Trophoblast cell (in vitro differentiated cells and primary cell): ENCODE data around the gene BAK1. TPM values are rescaled to one million over a fixed set of nuclear protein-coding genes. Genes with fewer than 3 reads are reported as not detected.

Source experiments
- DNase-seq, 2 donors: peaks; one replicate each; pipeline ENCODE4 v3.0.0-alpha.2; 2016
- H2AFZ ChIP-seq: 2 replicates; pipeline ENCODE4 v1.6.1; 2013; ENCODE audit warnings: low read length, moderate library complexity, mild to moderate bottlenecking; ENCODE audit not compliant: insufficient read depth, poor library complexity
- H2AK5ac ChIP-seq: 2 replicates; pipeline ENCODE4 v1.6.1; 2013; ENCODE audit warnings: mild to moderate bottlenecking, low read length
- H2BK120ac ChIP-seq: 2 replicates; pipeline ENCODE4 v1.6.1; 2013; ENCODE audit warnings: low read length, mild to moderate bottlenecking, moderate library complexity; ENCODE audit not compliant: insufficient read depth, poor library complexity
- H2BK12ac ChIP-seq: 2 replicates; pipeline ENCODE4 v1.6.1; 2013; ENCODE audit warnings: mild to moderate bottlenecking, low read length, moderate library complexity
- H2BK5ac ChIP-seq: 2 replicates; pipeline ENCODE4 v1.6.1; 2013; ENCODE audit warnings: low read length, low read depth, moderate library complexity, mild to moderate bottlenecking; ENCODE audit not compliant: poor library complexity
- H3K14ac ChIP-seq: 2 replicates; pipeline ENCODE4 v1.6.1; 2013; ENCODE audit warnings: mild to moderate bottlenecking, low read length
- H3K18ac ChIP-seq: 2 replicates; pipeline ENCODE4 v1.6.1; 2013; ENCODE audit warnings: mild to moderate bottlenecking, low read length
- H3K23ac ChIP-seq: 2 replicates; pipeline ENCODE4 v1.6.1; 2013; ENCODE audit warnings: low read length
- H3K27ac ChIP-seq: 2 replicates; pipeline ENCODE4 v1.5.1; 2013; ENCODE audit warnings: low read depth, mild to moderate bottlenecking, inconsistent platforms, low read length, moderate library complexity
- H3K27me3 ChIP-seq: 2 replicates; pipeline ENCODE4 v1.6.1; 2013; ENCODE audit warnings: inconsistent platforms, mild to moderate bottlenecking, low read length, moderate library complexity; ENCODE audit not compliant: insufficient read depth
- H3K36me3 ChIP-seq, 2 experiments: 1 replicate in 1 of 2; 2 replicates in 1 of 2; pipeline ENCODE4 v1.6.1; 2013; ENCODE audit warnings: low read length in 2 of 2, mild to moderate bottlenecking in 2 of 2, moderate library complexity in 1 of 2; ENCODE audit not compliant: insufficient read depth in 2 of 2, control insufficient read depth in 1 of 2
- H3K4ac ChIP-seq: 2 replicates; pipeline ENCODE4 v1.6.1; 2013; ENCODE audit warnings: low read depth, mild to moderate bottlenecking, low read length, moderate library complexity
- H3K4me1 ChIP-seq, 2 experiments: 1 replicate in 1 of 2; 2 replicates in 1 of 2; pipeline ENCODE4 v1.6.1; 2013; ENCODE audit warnings: low read length in 2 of 2, mild to moderate bottlenecking in 2 of 2, moderate library complexity in 1 of 2; ENCODE audit not compliant: insufficient read depth in 2 of 2, control insufficient read depth in 1 of 2
- H3K4me2 ChIP-seq: 2 replicates; pipeline ENCODE4 v1.6.1; 2013; ENCODE audit warnings: inconsistent platforms, mild to moderate bottlenecking, low read length, moderate library complexity
- H3K4me3 ChIP-seq: 2 replicates; pipeline ENCODE4 v1.5.1; 2013; ENCODE audit warnings: mild to moderate bottlenecking, low read depth, low read length, inconsistent platforms
- H3K79me1 ChIP-seq: one replicate; pipeline ENCODE4 v1.6.1; 2013; ENCODE audit warnings: low read length
- H3K79me2 ChIP-seq: 2 replicates; pipeline ENCODE4 v1.6.1; 2013; ENCODE audit warnings: low read length, mild to moderate bottlenecking; ENCODE audit not compliant: control insufficient read depth, insufficient read depth, poor library complexity
- H3K9ac ChIP-seq: 2 replicates; pipeline ENCODE4 v1.6.1; 2013; ENCODE audit warnings: mild to moderate bottlenecking, low read length
- H3K9me3 ChIP-seq: 2 replicates; pipeline ENCODE4 v1.6.1; 2013; ENCODE audit warnings: low read depth, mild to moderate bottlenecking, control low read depth, inconsistent platforms, low read length; ENCODE audit not compliant: insufficient read depth
- H4K12ac ChIP-seq: 2 replicates; pipeline ENCODE4 v1.6.1; 2013; ENCODE audit warnings: low read depth, mild to moderate bottlenecking, low read length, moderate library complexity
- H4K8ac ChIP-seq: 2 replicates; pipeline ENCODE4 v1.6.1; 2013; ENCODE audit warnings: low read depth, mild to moderate bottlenecking, low read length, moderate library complexity
- H4K91ac ChIP-seq: one replicate; pipeline ENCODE4 v1.6.1; 2013; ENCODE audit warnings: low read depth, mild to moderate bottlenecking, low read length, moderate library complexity
- WGBS: extraction: QIAGEN DNeasy Blood & Tissue Kit; methylation state at CpG from one replicate; pipeline ENCODE4 v1.1.7; 2013; ENCODE audit warnings: missing lambda C conversion rate; ENCODE audit not compliant: insufficient read length, insufficient coverage; ENCODE audit errors: extremely low coverage; 5-methylcytosine and 5-hydroxymethylcytosine counted together
- polyA plus RNA-seq: library from polyadenylated mRNA; stranded (reverse); fragments of 200-250 nt; gene quantifications from 2 replicates; pipeline ENCODE4 v1.2.3, GENCODE V29; 2013

BAK1 gene
- polyA plus RNA-seq: 10.7 TPM in 2 replicates

DNA sequence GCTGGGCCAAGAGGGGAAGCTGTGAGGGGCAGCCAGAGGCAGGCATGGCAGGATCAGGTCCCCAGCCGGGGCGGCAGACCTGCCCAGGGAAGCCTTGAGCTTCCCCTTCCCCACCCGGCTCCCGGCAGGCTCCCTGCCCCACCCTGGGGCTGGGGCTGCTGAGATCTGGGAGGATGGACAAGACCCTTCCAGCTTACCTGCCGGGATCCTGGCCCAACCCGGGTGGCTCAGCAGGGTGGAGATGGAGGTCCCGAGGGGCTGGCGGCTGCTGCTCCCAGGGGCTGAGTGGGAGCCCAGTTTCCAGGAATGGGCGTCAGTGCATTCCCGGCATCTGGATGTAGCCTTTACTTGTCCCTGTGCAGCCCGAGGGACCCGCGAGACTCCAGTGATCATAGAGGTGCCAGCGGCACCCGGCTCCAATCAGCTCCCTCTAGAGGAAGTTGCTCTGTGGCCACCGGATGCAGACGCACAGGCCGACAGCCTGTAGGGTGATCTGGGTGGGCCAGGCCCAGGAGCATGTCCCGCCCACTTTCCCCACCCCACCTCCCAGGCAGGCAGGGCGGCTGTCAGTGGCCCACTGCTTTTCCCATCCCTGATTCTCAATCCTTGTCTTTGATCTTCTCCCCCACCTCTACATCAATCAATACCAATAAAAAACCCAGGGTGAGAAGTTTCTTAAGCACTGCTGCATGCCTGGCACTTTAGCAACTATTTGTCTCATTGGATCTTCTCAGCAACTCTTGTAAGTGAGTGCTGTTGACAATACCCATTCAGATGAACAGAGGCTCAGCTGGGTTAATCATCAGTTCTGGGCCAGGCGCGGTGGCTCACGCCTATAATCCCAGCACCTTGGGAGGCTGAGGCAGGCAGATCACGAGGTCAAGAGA, at the start of gene BAK1:
Gene BAK1 (minus strand): TSS at position 449 of the 887 bp plus-strand sequence. CDS start 2,672 bp downstream, outside the sequence.
- Histone ChIP-seq H3K4me3 (peak within 1 kb of the TSS; percentile 79), H3K9ac (peak within 1 kb of the TSS; percentile 92), H4K8ac (peak within 1 kb of the TSS; percentile 80), H3K4me1 (peaks cover 4 to 10% of the 10 kb centered on the region in 2 experiments), H2AFZ (peak within 1 kb of the TSS; percentile 91), H3K27me3 (no peaks in the 10 kb centered on the region), H2AK5ac (peak within 1 kb of the TSS; percentile 98), H4K91ac (peak within 1 kb of the TSS; percentile 80), H3K9me3 (peaks cover 4% of the 10 kb centered on the region), H2BK5ac (peak within 1 kb of the TSS; percentile 51), H3K18ac (peak within 1 kb of the TSS; percentile 68), H3K36me3 (peaks cover 22 to 26% of the 10 kb centered on the region in 2 experiments), H2BK12ac (peak within 1 kb of the TSS; percentile 15), H3K14ac (peak within 1 kb of the TSS; percentile 70), H3K4me2 (peak within 1 kb of the TSS; percentile 93), H3K27ac (no peak within 1 kb of the TSS), H3K23ac (no peak within 1 kb of the TSS), H3K4ac (peak within 1 kb of the TSS; percentile 97), H4K12ac (peak within 1 kb of the TSS; percentile 52), H3K79me2 (peaks cover 9% of the 10 kb centered on the region), H3K79me1 (peaks cover 7% of the 10 kb centered on the region), H2BK120ac (peak within 1 kb of the TSS; percentile 6)
- peak; percentile 80 to 81 for DNase-seq
- WGBS: no CpG with 5 or more reads among the region's 24 CpGs

DNA sequence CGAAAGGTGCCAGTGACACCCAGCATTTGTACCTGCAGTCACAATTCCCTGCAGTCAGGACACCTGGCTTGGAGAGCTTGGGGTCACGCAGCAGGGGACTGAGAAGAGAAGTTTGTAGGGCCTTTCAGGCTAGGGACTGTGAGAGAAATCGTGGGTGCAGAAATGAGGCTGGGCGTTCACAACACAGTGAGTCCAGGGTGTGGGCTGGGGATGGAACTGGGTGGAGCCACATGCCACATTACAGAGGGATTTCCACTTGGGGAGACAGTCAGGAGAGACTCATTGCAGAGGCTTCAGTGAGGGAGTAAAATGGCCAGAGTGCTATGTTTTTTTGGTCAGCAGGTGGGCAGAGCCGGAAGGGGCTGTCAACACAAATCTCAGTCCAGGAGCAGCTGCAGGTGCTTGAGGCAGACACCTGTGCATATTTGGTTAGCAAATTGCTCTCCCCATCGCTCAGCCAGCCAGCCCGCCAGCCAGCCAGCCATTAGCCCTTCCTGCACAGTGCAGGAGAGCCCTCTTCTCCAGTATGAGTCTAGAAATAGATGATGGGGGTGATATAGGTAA, 48.4 kb upstream of the BAK1 start:
- Histone ChIP-seq H3K9me3 (no peaks in the 10 kb centered on the region), H4K91ac (no peak overlapping the region), H4K8ac (no peak overlapping the region), H2BK120ac (no peak overlapping the region), H3K18ac (no peak overlapping the region), H3K23ac (no peak overlapping the region), H3K4me1 (peaks cover 0 to 6% of the 10 kb centered on the region in 2 experiments), H2AFZ (no peak overlapping the region), H3K36me3 (peaks cover 0 to 3% of the 10 kb centered on the region in 2 experiments), H3K4ac (no peak overlapping the region), H2BK5ac (no peak overlapping the region), H3K79me2 (no peaks in the 10 kb centered on the region), H3K4me2 (no peak overlapping the region), H3K27ac (no peak overlapping the region), H2BK12ac (no peak overlapping the region), H3K27me3 (no peaks in the 10 kb centered on the region), H3K14ac (no peak overlapping the region), H3K79me1 (no peaks in the 10 kb centered on the region), H2AK5ac (no peak overlapping the region), H3K4me3 (no peak overlapping the region), H4K12ac (no peak overlapping the region), H3K9ac (no peak overlapping the region)
- DNase-seq: no peak
- no CpG with 5 or more reads among the region's 7 CpGs for WGBS

DNA sequence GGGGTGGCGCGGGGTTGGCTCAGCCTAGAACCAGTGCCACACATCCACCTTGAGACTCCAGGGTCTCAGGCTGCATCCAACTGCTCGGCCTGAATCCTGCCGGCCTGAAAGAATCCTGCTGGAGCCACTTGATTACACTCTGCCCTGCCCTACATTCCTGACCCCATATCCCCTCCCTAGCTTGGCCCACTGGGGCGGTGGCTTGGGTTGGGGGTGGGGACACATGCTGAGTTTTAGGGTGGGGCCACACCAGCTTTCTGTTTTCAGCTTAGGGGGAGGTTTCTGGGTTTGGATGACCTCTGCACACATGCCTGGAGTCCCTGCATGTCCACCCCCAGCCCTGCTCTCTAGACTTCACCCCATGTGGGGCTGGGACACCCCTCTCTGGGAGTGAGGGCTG, 47.8 kb upstream of the BAK1 start:
- Histone ChIP-seq H3K9me3 (no peaks in the 10 kb centered on the region), H3K9ac (no peak overlapping the region), H2BK12ac (no peak overlapping the region), H3K4me3 (no peak overlapping the region), H4K12ac (no peak overlapping the region), H3K27ac (no peak overlapping the region), H3K18ac (no peak overlapping the region), H3K23ac (no peak overlapping the region), H3K14ac (no peak overlapping the region), H2AFZ (no peak overlapping the region), H3K4me2 (no peak overlapping the region), H4K8ac (no peak overlapping the region), H2BK120ac (no peak overlapping the region), H2BK5ac (no peak overlapping the region), H3K79me2 (no peaks in the 10 kb centered on the region), H3K36me3 (peaks cover 0 to 3% of the 10 kb centered on the region in 2 experiments), H3K4ac (no peak overlapping the region), H3K79me1 (no peaks in the 10 kb centered on the region), H3K4me1 (peaks cover 0 to 2% of the 10 kb centered on the region in 2 experiments), H4K91ac (no peak overlapping the region), H2AK5ac (no peak overlapping the region), H3K27me3 (no peaks in the 10 kb centered on the region)
- DNase-seq: no peak
- no CpG with 5 or more reads among the region's 5 CpGs for WGBS

DNA sequence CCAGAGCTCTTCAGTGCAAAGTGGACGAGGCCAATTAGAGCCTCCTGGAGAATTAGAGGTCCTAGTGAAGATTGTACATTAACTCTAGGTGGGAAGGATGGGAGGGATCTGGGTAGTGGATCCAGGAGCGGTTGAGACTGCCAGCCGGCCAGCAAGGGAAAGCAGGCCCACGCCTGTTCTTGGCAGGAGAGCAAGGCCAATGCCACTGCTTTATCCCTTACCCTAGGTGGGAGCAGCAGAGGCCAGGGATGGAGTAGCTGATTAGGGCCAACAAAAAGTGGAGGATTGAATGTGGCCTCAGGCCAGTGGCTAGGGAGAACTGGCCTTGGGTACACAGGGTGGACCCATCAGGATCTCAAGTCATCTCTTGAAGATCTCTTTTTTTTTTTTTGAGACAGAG, 44.8 kb upstream of the BAK1 start:
- peaks cover 3% of the 10 kb centered on the region for H3K79me2 ChIP-seq
- no peak overlapping the region for H3K23ac ChIP-seq
- no peak overlapping the region for H2BK5ac ChIP-seq
- no peak overlapping the region for H4K91ac ChIP-seq
- H3K14ac ChIP-seq: no peak overlapping the region
- peaks cover 4% of the 10 kb centered on the region for H3K27me3 ChIP-seq
- no peak overlapping the region for H2BK120ac ChIP-seq
- H3K4me1 ChIP-seq: peaks cover 0 to 12% of the 10 kb centered on the region in 2 experiments
- H3K4ac ChIP-seq: no peak overlapping the region
- peaks cover 8% of the 10 kb centered on the region for H3K79me1 ChIP-seq
- H2BK12ac ChIP-seq: no peak overlapping the region
- WGBS: no CpG with 5 or more reads among the region's 4 CpGs
- H3K4me2 ChIP-seq: no peak overlapping the region
- no peak overlapping the region for H2AK5ac ChIP-seq
- H3K9ac ChIP-seq: no peak overlapping the region
- no peak overlapping the region for H4K12ac ChIP-seq
- no peak overlapping the region for H2AFZ ChIP-seq
- no peaks in the 10 kb centered on the region for H3K9me3 ChIP-seq
- no peak for DNase-seq
- H3K27ac ChIP-seq: no peak overlapping the region
- H3K18ac ChIP-seq: no peak overlapping the region
- no peak overlapping the region for H3K4me3 ChIP-seq
- H3K36me3 ChIP-seq: peaks cover 0 to 3% of the 10 kb centered on the region in 2 experiments
- H4K8ac ChIP-seq: no peak overlapping the region
